Measurements from ENCODE around the gene VDR. TPM values are rescaled to one million over a fixed set of nuclear protein-coding genes. Genes with fewer than 3 reads are reported as not detected.

The VDR gene
- total RNA-seq, 3 donors from 2014 or later (not counting 1 experiment from before 2014, with no cell fraction given): 1.1 to 2.5 (median 1.6) TPM

DNA sequence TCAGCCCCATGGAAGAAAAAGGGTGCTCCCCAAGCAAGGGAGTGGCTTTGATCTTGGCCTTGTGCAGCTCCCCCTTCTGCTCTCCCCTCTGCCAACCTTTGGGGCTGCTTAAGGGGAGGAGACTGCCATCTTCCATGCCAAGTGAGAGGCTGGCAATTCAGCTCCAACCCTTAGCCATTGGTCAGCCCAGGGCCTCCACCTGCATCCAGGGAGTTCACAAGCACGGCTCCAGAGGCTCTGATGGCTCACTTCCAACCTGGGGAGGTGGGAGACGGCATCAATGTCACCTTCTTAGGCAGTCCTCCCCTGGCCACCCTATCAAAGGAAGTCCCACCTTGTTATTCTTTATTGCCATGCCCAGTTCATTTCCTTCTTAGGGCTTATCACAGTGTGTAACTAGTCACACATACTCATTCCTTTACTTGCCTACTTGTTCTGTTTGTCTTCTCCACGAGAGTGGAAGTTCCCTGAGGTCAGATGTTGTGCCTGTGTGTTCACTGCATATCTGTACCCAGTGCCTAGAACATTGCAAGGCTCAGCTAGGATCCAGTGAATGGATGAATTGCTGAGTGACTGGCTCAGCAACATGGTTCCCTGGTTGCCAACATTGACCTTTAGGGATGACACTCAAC is 90.1 kb downstream of the VDR start:
- Histone ChIP-seq H3K9me3 (ENCODE audit: control insufficient read depth, insufficient read depth, low read length) (no peaks in the 10 kb centered on the region), H3K27ac (ENCODE audit: low read length) (peak overlapping the region; percentile 87), H3K36me3 (ENCODE audit: control insufficient read depth, insufficient read depth, low read length) (peaks cover 5% of the 10 kb centered on the region), H3K27me3 (ENCODE audit: control insufficient read depth, insufficient read depth, low read length) (no peaks in the 10 kb centered on the region), H3K4me3 (ENCODE audit: low read length) (no peak overlapping the region), H3K4me1 (ENCODE audit: control insufficient read depth, insufficient read depth, low read length) (peaks cover 93% of the 10 kb centered on the region)
- intact Hi-C loops (cut with micrococcal nuclease): loop anchor here (5.0 to 10.0 kb wide), 4 partner anchors 293 to 1597 kb away; partner anchors contain the start of gene SENP1
- Mint-ChIP-seq H3K27me3 (ENCODE audit: low read depth in 2 of 2) (no peaks in the 10 kb centered on the region), H3K4me3 (peak overlapping the region; percentile 88), H3K4me1 (peaks cover 81 to 88% of the 10 kb centered on the region in 2 donors), H3K9me3 (no peaks in the 10 kb centered on the region), H3K27ac (peak overlapping the region; percentile 91 to 92), H3K36me3 (no peaks in the 10 kb centered on the region)
- DNase-seq: peak in 1 of 2 donors; percentile 37
- 55% methylated on average over 3 of the region's 3 CpGs for WGBS (ENCODE audit: insufficient coverage)
- TF ChIP-seq, protein P1, sequence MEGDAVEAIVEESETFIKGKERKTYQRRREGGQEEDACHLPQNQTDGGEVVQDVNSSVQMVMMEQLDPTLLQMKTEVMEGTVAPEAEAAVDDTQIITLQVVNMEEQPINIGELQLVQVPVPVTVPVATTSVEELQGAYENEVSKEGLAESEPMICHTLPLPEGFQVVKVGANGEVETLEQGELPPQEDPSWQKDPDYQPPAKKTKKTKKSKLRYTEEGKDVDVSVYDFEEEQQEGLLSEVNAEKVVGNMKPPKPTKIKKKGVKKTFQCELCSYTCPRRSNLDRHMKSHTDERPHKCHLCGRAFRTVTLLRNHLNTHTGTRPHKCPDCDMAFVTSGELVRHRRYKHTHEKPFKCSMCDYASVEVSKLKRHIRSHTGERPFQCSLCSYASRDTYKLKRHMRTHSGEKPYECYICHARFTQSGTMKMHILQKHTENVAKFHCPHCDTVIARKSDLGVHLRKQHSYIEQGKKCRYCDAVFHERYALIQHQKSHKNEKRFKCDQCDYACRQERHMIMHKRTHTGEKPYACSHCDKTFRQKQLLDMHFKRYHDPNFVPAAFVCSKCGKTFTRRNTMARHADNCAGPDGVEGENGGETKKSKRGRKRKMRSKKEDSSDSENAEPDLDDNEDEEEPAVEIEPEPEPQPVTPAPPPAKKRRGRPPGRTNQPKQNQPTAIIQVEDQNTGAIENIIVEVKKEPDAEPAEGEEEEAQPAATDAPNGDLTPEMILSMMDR (IDR thresholded peaks at IDR 0.05): no peak
- peak in 1 of 3 donors; percentile 1 for ATAC-seq

DNA sequence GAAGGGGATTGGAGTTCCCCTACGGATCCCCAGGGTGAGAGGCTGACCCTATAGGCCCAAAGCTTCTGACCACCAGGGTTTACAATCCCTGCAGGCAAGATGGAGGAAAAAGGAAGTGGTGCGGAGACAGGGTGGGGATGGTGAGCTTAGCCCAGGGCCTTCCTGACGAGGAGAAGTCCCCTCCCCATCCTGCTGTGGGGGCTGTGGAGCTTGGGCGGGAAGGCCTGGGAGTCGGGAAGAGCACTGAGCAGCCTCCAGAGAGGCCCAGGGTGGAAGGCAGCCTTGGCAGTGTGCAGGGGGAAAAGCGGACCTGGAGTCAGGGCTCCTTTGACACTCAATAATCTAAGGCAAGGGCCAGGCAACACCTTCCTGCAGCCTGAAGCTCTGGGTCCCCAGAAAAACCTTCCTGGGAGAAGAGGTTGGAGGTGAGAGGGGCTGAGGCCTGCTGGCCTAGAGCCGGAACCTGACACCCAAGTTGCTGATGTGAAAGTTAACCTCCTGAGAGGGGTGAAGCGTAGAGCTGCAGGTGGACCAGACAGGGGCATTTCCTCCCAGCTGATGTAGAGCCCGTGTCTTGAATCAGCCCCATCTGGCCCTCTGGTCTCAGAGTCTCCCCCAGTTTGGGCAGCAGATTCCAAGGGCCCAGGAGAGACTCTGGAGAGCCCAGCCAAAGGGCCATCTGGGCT is 91.1 kb downstream of the VDR start:
- Histone ChIP-seq H3K4me1 (ENCODE audit: control insufficient read depth, insufficient read depth, low read length) (peaks cover 98% of the 10 kb centered on the region), H3K27ac (ENCODE audit: low read length) (peak overlapping the region; percentile 87), H3K36me3 (ENCODE audit: control insufficient read depth, insufficient read depth, low read length) (peaks cover 5% of the 10 kb centered on the region), H3K4me3 (ENCODE audit: low read length) (peak overlapping the region; percentile 41), H3K27me3 (ENCODE audit: control insufficient read depth, insufficient read depth, low read length) (no peaks in the 10 kb centered on the region), H3K9me3 (ENCODE audit: control insufficient read depth, insufficient read depth, low read length) (no peaks in the 10 kb centered on the region)
- WGBS (ENCODE audit: insufficient coverage): 9% methylated on average over 9 of the region's 9 CpGs
- Mint-ChIP-seq H3K9me3 (no peaks in the 10 kb centered on the region), H3K4me3 (peak overlapping the region; percentile 88), H3K36me3 (no peaks in the 10 kb centered on the region), H3K27ac (peak overlapping the region; percentile 91 to 92), H3K27me3 (ENCODE audit: low read depth in 2 of 2) (no peaks in the 10 kb centered on the region), H3K4me1 (peaks cover 85 to 94% of the 10 kb centered on the region in 2 donors)
- intact Hi-C loops (cut with micrococcal nuclease): loop anchor here (2.0 to 10.0 kb wide), 5 partner anchors 107 to 1596 kb away; partner anchors contain the start of genes RPAP3 and SENP1
- TF ChIP-seq, protein P1 (IDR thresholded peaks at IDR 0.05): no peak
- ATAC-seq (peak in 1 of 3 donors; percentile 11), DNase-seq (peak in 1 of 2 donors; percentile 58)

DNA sequence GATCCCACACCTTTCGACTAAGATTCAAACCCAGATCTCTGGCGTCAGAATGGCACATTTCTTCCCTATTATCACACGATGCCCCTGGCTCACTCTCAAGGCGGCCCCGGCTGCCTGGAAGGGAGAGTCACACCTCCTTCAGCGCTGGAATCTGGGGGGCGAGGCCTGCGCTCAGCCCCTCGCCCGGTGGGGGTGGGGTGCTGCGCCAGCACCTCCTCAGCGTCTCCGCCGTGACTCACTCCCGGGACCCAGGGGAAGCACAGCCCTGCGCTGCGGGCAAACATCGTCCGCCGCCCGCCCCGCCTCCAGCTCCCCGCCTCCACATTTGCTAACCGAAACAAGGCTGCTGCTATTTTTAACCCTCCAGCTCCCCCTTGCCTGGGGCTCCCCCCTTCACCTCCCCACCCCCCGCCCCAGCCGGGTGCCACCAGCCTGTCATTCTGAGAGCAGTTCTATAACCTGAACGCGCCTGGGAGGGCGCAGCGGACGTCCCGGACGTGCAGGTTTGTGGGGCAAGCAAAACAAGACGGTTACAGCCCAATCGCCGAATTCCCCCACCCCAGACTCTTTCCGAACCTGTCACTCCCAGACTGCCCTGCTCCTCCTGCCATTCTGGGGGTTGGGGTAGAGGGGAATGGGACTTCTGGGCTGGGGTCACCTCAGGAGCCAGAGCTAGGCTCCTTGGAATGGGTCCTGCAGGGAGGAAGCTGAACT is 91.8 kb downstream of the VDR start:
- H3K27ac Mint-ChIP-seq: peak overlapping the region; percentile 91 to 92
- Histone ChIP-seq H3K4me3 (ENCODE audit: low read length) (peak overlapping the region; percentile 42), H3K27me3 (ENCODE audit: control insufficient read depth, insufficient read depth, low read length) (no peaks in the 10 kb centered on the region), H3K27ac (ENCODE audit: low read length) (peak overlapping the region; percentile 87), H3K9me3 (ENCODE audit: control insufficient read depth, insufficient read depth, low read length) (no peaks in the 10 kb centered on the region), H3K4me1 (ENCODE audit: control insufficient read depth, insufficient read depth, low read length) (peaks cover 98% of the 10 kb centered on the region), H3K36me3 (ENCODE audit: control insufficient read depth, insufficient read depth, low read length) (peaks cover 3% of the 10 kb centered on the region)
- TF ChIP-seq, protein P1 (IDR thresholded peaks at IDR 0.05): no peak
- H3K36me3 Mint-ChIP-seq: no peaks in the 10 kb centered on the region
- no peaks in the 10 kb centered on the region for H3K27me3 Mint-ChIP-seq (ENCODE audit: low read depth in 2 of 2)
- WGBS (ENCODE audit: insufficient coverage): under 1% methylated on average over 34 of the region's 37 CpGs
- ATAC-seq (peak; percentile 60 to 81 (median 72)), DNase-seq (peak; percentile 82 to 94)
- no peaks in the 10 kb centered on the region for H3K9me3 Mint-ChIP-seq
- H3K4me3 Mint-ChIP-seq: peak overlapping the region; percentile 88
- H3K4me1 Mint-ChIP-seq: peaks cover 85 to 94% of the 10 kb centered on the region in 2 donors
- intact Hi-C loops (cut with micrococcal nuclease): loop anchor here (2.0 to 10.0 kb wide), 5 partner anchors 106 to 1596 kb away; partner anchors contain the start of genes RPAP3 and SENP1

Measured in natural killer cell (primary cell).